Measurements from ENCODE around the gene MRPL49. TPM values are rescaled to one million over a fixed set of nuclear protein-coding genes. Genes with fewer than 3 reads are reported as not detected.

Gene MRPL49
- total RNA-seq, 1 experiment from 2014 or later, result 76.9 TPM

GRCh38 chr11:65083834-65084597 lies 38.1 kb upstream of the MRPL49 start, which contains the start of the genes CDCA5 and ZFPL1:
CDCA5 (minus strand) TSS chr11:65084040; CDS start chr11:65083978, 62 bp downstream.
ZFPL1 (plus strand) TSS chr11:65084222; CDS start chr11:65084699, 477 bp downstream.
- Mint-ChIP-seq H3K27ac (ENCODE audit: low read depth, unreplicated experiment) (peak within 1 kb of the TSS; percentile 99), H3K4me3 (ENCODE audit: unreplicated experiment) (peak within 1 kb of the TSS; percentile 99), H3K9me3 (ENCODE audit: unreplicated experiment) (no peaks in the 10 kb centered on the region), H3K36me3 (ENCODE audit: insufficient read depth, unreplicated experiment) (peaks cover 36% of the 10 kb centered on the region), H3K27me3 (ENCODE audit: insufficient read depth, unreplicated experiment) (no peaks in the 10 kb centered on the region), H3K4me1 (ENCODE audit: insufficient read depth, unreplicated experiment) (peaks cover 25% of the 10 kb centered on the region)
- BruUV-seq (replicated peaks), result no TSS peak
- intact Hi-C loops (cut with micrococcal nuclease), result loop anchor here (5.0 kb wide), 2 partner anchors 42 to 57 kb away; partner anchors contain the start of genes SAC3D1 and SNX15
- peak; percentile 94 for DNase-seq (ENCODE audit: unreplicated experiment)
- CTCF ChIA-PET, result interaction anchor here (1.7 kb wide), 1 partner anchor 43 kb away, joined by 10 read pairs; the partner anchor contains the start of gene SAC3D1
- TF ChIP-seq, protein P1, sequence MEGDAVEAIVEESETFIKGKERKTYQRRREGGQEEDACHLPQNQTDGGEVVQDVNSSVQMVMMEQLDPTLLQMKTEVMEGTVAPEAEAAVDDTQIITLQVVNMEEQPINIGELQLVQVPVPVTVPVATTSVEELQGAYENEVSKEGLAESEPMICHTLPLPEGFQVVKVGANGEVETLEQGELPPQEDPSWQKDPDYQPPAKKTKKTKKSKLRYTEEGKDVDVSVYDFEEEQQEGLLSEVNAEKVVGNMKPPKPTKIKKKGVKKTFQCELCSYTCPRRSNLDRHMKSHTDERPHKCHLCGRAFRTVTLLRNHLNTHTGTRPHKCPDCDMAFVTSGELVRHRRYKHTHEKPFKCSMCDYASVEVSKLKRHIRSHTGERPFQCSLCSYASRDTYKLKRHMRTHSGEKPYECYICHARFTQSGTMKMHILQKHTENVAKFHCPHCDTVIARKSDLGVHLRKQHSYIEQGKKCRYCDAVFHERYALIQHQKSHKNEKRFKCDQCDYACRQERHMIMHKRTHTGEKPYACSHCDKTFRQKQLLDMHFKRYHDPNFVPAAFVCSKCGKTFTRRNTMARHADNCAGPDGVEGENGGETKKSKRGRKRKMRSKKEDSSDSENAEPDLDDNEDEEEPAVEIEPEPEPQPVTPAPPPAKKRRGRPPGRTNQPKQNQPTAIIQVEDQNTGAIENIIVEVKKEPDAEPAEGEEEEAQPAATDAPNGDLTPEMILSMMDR (IDR thresholded peaks at IDR 0.05; ENCODE audit: unreplicated experiment), result no peak
- POLR2A ChIA-PET, result interaction anchor here (0.7 to 1.7 kb wide), 4 partner anchors 13 to 41 kb away, joined by 3 to 11 read pairs (median 4); partner anchors contain the start of gene ZNHIT2

GRCh38 chr11:65084598-65085375 lies 37.3 kb upstream of the MRPL49 start:
- peak overlapping the region; percentile 99 for H3K4me3 Mint-ChIP-seq (ENCODE audit: unreplicated experiment)
- TSS peak; percentile 41 for BruUV-seq (replicated peaks)
- TF ChIP-seq, protein P1 (IDR thresholded peaks at IDR 0.05; ENCODE audit: unreplicated experiment), result no peak
- POLR2A ChIA-PET, result interaction anchor here (0.7 to 2.4 kb wide), 6 partner anchors 11 to 50 kb away, joined by 3 to 28 read pairs (median 4); partner anchors contain the start of genes SAC3D1, SYVN1, TM7SF2 and VPS51
- intact Hi-C loops (cut with micrococcal nuclease), result loop anchor here (5.0 kb wide), 2 partner anchors 42 to 57 kb away; partner anchors contain the start of genes SAC3D1 and SNX15
- no peak for DNase-seq (ENCODE audit: unreplicated experiment)
- H3K36me3 Mint-ChIP-seq (ENCODE audit: insufficient read depth, unreplicated experiment), result peaks cover 36% of the 10 kb centered on the region
- H3K4me1 Mint-ChIP-seq (ENCODE audit: insufficient read depth, unreplicated experiment), result peaks cover 22% of the 10 kb centered on the region
- H3K27me3 Mint-ChIP-seq (ENCODE audit: insufficient read depth, unreplicated experiment), result no peaks in the 10 kb centered on the region
- CTCF ChIA-PET, result interaction anchor here (0.5 to 2.1 kb wide), 5 partner anchors 13 to 198 kb away, joined by 3 to 8 read pairs (median 3); no protein-coding TSS in a partner anchor
- peak overlapping the region; percentile 99 for H3K27ac Mint-ChIP-seq (ENCODE audit: low read depth, unreplicated experiment)
- no peaks in the 10 kb centered on the region for H3K9me3 Mint-ChIP-seq (ENCODE audit: unreplicated experiment)

DNA sequence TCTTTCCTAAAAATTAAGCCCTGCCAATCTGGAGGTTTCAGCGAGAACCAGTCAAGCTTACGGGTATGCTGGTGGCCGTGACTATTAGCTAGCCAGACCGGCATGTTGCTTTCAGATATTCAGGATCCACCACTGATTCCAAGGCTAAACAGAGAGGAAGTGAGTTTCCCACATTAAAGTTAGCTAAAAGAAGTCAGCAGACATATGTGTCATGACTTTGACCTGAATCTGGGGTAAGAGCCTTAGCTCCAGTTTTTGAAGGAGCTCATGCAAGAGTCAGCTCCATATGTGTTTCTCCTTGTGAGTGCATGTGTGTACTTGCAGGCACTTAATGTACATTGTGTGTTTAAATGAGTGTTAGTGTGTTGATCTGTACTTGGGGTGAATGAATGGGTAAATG lies 36.7 kb upstream of the MRPL49 start:
- CTCF ChIA-PET, result interaction anchor here (0.5 to 2.1 kb wide), 6 partner anchors 12 to 199 kb away, joined by 3 to 8 read pairs (median 3); no protein-coding TSS in a partner anchor
- H3K4me3 Mint-ChIP-seq (ENCODE audit: unreplicated experiment), result peak overlapping the region; percentile 99
- DNase-seq (ENCODE audit: unreplicated experiment), result no peak
- peaks cover 22% of the 10 kb centered on the region for H3K4me1 Mint-ChIP-seq (ENCODE audit: insufficient read depth, unreplicated experiment)
- no peaks in the 10 kb centered on the region for H3K9me3 Mint-ChIP-seq (ENCODE audit: unreplicated experiment)
- H3K36me3 Mint-ChIP-seq (ENCODE audit: insufficient read depth, unreplicated experiment), result peaks cover 36% of the 10 kb centered on the region
- no peaks in the 10 kb centered on the region for H3K27me3 Mint-ChIP-seq (ENCODE audit: insufficient read depth, unreplicated experiment)
- no TSS peak for BruUV-seq (replicated peaks)
- peak overlapping the region; percentile 99 for H3K27ac Mint-ChIP-seq (ENCODE audit: low read depth, unreplicated experiment)
- POLR2A ChIA-PET, result interaction anchor here (0.7 to 2.4 kb wide), 6 partner anchors 10 to 50 kb away, joined by 3 to 28 read pairs (median 4); partner anchors contain the start of genes SAC3D1, SYVN1, TM7SF2 and VPS51
- intact Hi-C loops (cut with micrococcal nuclease), result no loop called here
- TF ChIP-seq, protein P1 (IDR thresholded peaks at IDR 0.05; ENCODE audit: unreplicated experiment), result no peak

Measured in MCF 10A (cell line).